GM10847 (cell line): ENCODE data around the gene ATP1B4.

Experiments used
- POLR2A ChIP-seq: IDR thresholded peaks from 2 replicates; pipeline ENCODE4 v1.6.1; 2011; ENCODE audit not compliant: insufficient read length; ENCODE audit errors: extremely low read depth

Gene ATP1B4

DNA sequence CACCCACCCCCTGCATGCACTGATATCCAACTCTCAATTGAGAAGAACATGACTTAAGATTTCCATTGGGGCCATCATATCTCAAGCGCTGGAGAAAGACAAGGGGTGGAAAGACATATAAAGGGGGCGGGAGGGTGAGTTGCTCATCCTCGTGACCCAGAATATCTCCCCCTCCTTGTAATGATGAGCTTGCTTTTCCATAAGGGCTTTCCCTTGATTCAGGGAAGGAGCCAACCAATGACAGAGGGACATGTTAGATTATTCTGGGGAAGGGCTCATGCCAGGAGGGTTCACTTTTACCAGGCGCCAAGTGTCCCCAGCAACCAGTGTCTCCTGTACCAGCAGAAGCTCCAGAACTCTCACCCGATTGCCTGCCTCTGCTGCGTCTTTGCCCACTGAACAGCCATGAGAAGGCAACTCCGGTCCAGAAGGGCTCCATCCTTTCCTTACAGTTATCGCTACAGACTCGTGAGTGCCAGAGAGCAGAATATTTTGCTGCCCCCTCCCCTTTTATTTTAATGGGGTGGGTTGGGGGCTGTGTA is at the start of gene ATP1B4:
ATP1B4 (plus strand) TSS at position 326 of the 542 bp plus-strand sequence; CDS start at position 406, 80 bp downstream.
- TF ChIP-seq POLR2A, result no peak

DNA sequence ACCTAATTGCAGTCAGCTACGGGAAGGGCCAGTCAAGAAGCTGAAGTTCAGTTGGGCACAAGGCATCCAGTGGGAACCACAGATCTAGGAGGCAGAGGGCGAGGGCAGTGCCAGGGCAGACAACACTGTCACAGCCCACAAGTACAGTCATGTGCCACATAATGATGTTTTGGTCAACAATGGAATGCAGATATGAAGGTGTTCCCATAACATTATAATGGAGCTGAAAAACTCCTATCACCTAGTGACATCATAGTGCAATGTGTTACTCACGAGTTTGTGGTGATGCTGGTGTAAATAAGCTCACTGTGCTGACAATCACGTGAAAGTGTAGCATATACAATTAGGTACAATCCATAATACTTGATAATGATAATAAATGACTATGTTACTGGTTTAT is 46.1 kb upstream of the ATP1B4 start:
- no peak for TF ChIP-seq POLR2A

- no peak for TF ChIP-seq POLR2A
Measured at GRCh38 chrX:120316587-120317283, 45.2 kb upstream of the ATP1B4 start.

- no peak for TF ChIP-seq POLR2A
Measured at GRCh38 chrX:120318411-120318810, 43.5 kb upstream of the ATP1B4 start.

GRCh38 chrX:120321520-120322281 is 40.2 kb upstream of the ATP1B4 start:
- no peak for TF ChIP-seq POLR2A

DNA sequence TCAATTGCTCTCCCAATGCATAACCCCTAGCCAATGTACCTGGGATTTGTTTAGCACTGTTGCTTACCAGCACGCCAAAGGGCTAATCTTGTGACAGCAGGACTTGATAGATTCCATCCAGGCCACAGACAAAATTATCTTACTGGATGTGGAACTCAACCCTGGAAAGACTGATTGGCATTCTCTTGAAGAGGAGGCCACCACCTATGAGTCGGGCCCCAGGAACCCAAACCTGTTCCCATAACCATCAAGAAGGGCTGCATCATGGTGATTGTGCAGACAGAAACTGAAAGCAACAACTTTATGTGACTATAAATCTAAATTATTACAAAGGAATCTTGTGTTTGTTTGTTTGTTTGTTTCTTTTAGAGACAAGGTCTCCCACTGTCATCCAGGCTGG is 30.8 kb upstream of the ATP1B4 start:
- no peak for TF ChIP-seq POLR2A

GRCh38 chrX:120332394-120332793 is 29.5 kb upstream of the ATP1B4 start:
- TF ChIP-seq POLR2A, result no peak

- TF ChIP-seq POLR2A, result no peak
Measured at GRCh38 chrX:120334151-120334550, 27.7 kb upstream of the ATP1B4 start.

GRCh38 chrX:120334603-120335002 is 27.3 kb upstream of the ATP1B4 start:
- no peak for TF ChIP-seq POLR2A

DNA sequence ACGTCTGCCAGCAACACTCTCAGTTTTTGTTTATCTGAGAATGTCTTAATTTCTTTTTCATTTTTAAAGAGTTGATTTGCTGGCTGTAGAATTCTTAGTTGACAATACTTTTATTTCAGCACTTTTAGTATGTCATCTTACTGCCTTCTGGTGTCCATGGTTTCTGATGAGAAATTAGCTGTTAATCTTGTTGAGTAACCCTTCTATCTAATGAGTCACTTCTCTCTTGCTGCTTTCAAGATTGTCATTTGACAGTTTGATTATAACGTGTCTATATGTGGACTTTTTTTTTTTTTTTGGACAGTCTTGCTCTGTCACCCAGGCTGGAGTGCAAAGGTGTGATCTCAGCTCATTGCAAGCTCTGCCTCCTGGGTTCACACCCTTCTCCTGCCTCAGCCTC is 26.6 kb upstream of the ATP1B4 start:
- TF ChIP-seq POLR2A, result no peak

DNA sequence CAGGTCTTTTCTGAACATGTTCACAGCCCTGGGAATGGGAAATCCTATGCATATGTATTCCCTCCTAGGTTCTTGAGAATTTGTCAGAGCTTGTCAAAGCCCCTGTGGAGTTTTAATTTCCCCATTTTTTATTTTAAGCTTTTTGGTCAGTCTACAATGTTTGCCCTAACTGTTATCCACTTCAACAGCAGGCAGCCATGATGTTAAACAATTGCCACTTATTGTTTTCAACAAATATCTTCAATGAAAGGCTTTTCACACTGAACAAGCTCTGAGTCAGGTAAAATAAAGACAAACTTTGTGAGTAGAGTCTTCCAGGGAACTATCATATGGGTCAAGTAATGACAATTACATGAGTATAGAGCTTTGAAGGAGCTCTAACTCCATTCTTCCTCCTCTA is 25.0 kb upstream of the ATP1B4 start:
- TF ChIP-seq POLR2A, result no peak

DNA sequence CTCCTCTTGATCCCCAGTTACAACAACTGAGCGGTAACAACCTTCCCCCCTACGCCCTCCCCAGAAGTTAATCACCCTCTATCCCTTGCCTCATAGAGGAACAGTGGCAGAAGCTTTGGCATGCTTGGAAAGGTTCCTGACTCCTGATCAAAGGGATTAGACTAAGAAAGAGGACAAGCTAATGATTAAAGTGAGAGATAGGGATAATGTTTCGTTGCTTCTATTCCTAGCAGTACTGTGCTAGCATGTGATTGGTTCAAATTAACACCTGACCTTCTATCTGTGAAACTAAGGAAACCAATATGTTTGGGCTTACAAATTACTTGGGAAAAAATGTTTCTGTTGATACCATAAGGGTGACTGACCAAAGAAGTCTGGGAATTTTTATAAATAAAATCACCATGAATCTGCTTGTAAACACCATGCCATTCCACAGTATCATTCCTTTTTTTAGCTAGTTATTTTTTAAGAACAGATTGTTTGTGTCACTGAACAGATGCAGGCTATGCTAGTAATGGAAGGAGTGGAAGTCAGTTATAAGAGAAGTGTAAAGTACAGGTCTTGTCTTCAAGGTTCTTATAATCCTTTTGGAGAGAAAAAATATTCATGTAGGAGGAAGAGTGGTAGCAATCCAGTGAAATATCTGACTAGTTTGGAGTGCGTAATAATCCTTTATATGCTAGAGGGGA is 11.3 kb upstream of the ATP1B4 start:
- TF ChIP-seq POLR2A, result no peak

DNA sequence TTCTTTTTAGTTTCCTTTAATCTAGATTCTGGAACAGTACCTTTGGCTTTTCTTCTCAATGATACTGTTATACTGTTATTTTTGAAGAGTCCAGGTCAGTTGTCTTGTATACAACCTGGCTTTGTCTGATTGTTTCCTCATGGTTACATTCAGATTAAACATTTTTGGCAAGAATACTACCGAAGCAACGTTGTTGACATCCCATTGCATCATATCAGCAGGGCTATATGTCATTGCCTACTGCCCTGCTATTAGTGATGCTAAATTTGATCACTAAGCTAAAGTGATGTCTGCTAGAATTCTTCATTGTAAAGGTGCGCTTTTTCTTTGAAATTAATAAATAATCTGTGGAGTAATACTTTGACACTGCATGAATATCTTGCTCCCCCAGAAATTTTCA is 5.8 kb upstream of the ATP1B4 start:
- no peak for TF ChIP-seq POLR2A

GRCh38 chrX:120357186-120357585 is 4.7 kb upstream of the ATP1B4 start:
- TF ChIP-seq POLR2A, result no peak

- TF ChIP-seq POLR2A, result no peak
Measured at GRCh38 chrX:120358737-120359456, 3.0 kb upstream of the ATP1B4 start.
